ENCODE data around the gene CYS1.

Gene CYS1

DNA sequence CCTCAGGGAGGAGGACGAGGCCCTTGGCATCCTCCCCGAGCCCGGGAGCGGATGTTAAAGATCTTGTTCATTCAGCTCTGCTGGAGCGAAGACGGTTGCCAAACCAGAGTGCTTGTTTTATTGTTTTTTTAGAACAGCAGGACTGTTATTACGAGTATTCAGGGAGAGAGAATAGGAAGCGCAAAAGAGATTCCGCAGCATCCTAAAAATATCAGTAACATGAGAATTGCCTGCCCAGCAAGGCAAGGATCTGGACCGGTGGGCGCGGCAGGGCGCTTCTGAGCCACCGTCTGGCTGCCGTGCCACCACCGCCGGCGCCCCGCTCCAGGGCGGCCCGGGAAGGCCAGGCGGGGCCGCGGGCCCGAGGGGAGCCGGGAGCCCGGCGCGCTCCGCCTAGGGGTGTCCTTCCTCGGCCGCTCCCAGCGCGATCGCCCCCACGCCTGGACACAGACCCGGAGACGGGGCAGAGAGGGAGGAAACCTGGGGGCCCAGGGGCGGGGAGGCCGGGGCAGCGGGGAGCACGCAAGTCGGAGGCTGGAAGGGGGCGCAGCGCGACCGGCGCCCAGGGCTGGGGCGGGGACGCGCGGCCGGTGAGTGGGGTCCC is 843 bp downstream of the CYS1 start:
- CTCF ChIA-PET = interaction anchor here (1.0 to 21.6 kb wide), 9 partner anchors 5 to 358 kb away, joined by 3 to 390 read pairs (median 5); partner anchors contain the start of gene CYS1
- POLR2A ChIA-PET = no interaction called here
- DNase-seq (ENCODE audit: extremely low spot score) = peak; percentile 42
- TF ChIP-seq, protein P1, sequence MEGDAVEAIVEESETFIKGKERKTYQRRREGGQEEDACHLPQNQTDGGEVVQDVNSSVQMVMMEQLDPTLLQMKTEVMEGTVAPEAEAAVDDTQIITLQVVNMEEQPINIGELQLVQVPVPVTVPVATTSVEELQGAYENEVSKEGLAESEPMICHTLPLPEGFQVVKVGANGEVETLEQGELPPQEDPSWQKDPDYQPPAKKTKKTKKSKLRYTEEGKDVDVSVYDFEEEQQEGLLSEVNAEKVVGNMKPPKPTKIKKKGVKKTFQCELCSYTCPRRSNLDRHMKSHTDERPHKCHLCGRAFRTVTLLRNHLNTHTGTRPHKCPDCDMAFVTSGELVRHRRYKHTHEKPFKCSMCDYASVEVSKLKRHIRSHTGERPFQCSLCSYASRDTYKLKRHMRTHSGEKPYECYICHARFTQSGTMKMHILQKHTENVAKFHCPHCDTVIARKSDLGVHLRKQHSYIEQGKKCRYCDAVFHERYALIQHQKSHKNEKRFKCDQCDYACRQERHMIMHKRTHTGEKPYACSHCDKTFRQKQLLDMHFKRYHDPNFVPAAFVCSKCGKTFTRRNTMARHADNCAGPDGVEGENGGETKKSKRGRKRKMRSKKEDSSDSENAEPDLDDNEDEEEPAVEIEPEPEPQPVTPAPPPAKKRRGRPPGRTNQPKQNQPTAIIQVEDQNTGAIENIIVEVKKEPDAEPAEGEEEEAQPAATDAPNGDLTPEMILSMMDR (IDR thresholded peaks at IDR 0.05; ENCODE audit: control extremely low read depth, extremely low read depth, low read depth, missing control alignments) = no peak

DNA sequence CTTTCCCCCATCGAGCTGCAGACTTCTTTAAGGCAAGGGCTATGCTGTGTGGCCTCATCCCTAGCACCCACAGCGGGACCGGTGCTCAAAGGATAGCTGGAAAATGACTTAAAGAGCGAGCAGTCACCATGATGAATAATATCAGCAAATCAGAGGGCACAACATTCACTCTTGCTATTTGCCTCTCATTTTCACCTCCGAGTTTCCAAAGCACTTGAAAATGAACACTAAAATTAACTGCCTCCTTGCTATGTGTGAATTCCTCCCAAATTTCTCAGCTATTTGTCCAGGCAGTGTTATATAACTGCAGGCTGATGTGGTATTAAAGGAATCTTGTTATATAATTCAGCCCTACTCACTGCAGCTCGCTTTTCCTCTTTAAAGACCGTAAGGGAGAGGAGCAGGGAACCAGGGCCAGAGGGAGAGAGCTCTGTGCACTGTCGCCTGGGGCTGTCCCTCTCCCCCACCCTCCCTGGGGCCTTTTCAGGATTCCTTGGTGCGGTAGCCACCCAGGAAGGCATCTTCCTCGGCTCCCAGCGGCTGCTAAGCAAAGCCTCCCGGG is 1.4 kb downstream of the CYS1 start:
- TF ChIP-seq, protein P1 (IDR thresholded peaks at IDR 0.05; ENCODE audit: control extremely low read depth, extremely low read depth, low read depth, missing control alignments) = no peak
- POLR2A ChIA-PET = no interaction called here
- DNase-seq (ENCODE audit: extremely low spot score) = no peak

DNA sequence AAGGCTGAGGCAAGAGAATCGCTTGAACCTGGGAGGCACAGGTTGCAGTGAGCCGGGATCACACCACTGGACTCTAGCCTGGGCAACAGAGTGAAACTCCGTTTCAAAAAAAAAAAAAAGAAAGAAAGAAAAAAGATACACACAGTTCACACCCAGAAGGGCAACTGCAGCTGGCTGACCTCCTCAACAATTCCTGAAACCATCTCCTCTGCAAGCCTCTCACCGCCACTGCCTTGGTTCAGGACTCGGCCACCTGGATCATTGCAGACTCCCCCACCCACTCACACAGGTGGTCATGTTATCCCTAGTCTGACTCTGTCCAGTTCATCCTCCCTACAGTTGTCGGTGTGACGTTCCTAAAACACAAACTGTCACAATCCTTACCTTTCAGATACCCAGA is 2.2 kb downstream of the CYS1 start:
- CTCF ChIA-PET = interaction anchor here (1.0 to 18.7 kb wide), 6 partner anchors 11 to 358 kb away, joined by 3 to 390 read pairs (median 4); partner anchors contain the start of gene CYS1
- TF ChIP-seq, protein P1 (IDR thresholded peaks at IDR 0.05; ENCODE audit: control extremely low read depth, extremely low read depth, low read depth, missing control alignments) = no peak
- no peak for DNase-seq (ENCODE audit: extremely low spot score)
- POLR2A ChIA-PET = no interaction called here

More for the DNA sequence above, 1.4 kb downstream of the CYS1 start:
- CTCF ChIA-PET = interaction anchor here (1.0 to 21.6 kb wide), 9 partner anchors 4 to 359 kb away, joined by 3 to 390 read pairs (median 5); partner anchors contain the start of gene CYS1

DNA sequence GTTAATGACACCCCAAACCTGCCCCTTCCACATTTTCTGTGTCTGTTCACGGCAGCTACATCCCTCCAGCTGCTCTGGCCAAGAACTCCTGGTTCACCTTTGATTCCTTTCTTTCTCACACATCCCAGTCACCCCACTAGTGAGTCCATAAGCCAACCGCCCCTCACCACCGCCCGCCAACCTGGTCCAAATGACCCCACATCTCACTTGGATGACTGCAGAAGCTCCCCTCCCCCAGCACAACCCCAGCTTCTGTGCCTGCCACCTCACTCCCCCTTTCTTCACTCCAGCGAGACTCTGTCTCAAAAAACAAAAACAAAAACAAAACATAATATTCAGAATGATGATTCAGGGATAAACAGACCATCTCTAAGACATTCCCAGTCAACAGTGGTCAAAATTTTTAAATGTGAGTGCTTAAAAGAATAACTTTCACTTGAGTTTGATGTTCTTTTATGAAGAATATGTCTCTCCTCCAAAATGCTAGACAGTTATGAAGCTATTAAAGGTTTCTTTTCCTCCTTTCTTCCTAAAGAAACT is 3.2 kb downstream of the CYS1 start:
- TF ChIP-seq, protein P1 (IDR thresholded peaks at IDR 0.05; ENCODE audit: control extremely low read depth, extremely low read depth, low read depth, missing control alignments) = no peak
- no peak for DNase-seq (ENCODE audit: extremely low spot score)
- POLR2A ChIA-PET = no interaction called here
- CTCF ChIA-PET = interaction anchor here (1.7 to 18.7 kb wide), 5 partner anchors 11 to 359 kb away, joined by 5 to 390 read pairs (median 11); partner anchors contain the start of gene CYS1

DNA sequence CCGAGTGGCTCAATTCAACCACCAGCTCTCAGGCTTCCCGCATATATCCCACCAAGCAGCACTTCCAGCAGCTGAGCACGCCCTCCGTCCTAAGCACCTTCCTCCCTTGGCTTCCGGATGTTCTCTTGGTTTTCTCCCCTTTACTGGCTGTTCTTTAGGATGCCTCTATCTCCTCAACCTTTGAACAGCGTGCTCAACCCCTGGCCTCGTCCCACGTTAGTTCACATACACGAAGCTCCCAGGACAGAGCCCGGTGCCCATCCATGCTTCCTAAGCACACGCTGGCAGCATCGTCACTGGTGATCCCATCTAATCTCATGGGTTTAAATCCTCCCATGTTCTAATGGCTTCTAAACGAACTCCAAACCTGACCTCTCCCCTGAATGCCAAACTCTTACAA is 3.7 kb downstream of the CYS1 start:
- TF ChIP-seq, protein P1 (IDR thresholded peaks at IDR 0.05; ENCODE audit: control extremely low read depth, extremely low read depth, low read depth, missing control alignments) = no peak
- DNase-seq (ENCODE audit: extremely low spot score) = no peak
- CTCF ChIA-PET = interaction anchor here (1.0 to 18.7 kb wide), 6 partner anchors 10 to 360 kb away, joined by 3 to 390 read pairs (median 8); partner anchors contain the start of gene CYS1
- POLR2A ChIA-PET = no interaction called here

DNA sequence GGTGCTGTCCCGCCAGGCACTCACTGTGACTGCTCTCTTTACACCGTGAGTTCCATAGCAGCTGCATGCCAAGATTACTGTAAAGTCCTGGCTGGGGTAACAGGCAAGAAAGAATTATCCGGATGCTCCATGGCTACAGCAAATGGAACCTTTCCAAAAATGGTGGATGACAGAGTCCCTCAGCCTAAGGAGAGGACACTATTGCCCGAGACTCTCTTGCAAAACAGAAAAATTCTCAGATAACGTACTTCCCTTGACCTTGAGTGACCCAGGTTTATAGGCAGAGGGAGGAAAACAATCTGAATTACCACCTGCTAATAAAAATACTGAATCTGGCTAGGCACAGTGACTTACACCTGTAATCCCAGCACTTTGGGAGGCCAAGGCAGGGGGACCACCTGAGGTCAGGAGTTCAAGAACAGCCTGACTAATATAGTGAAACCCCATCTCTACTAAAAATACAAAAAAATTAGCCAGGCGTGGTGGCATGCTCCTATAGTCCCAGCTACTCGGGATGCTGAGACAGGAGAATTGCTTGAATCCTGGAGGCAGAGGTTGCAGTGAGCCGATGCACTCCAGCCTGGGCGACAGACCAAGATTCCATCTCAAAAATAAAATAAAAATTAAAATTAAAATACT is 4.5 kb downstream of the CYS1 start:
- CTCF ChIA-PET = interaction anchor here (0.8 to 18.7 kb wide), 10 partner anchors 9 to 370 kb away, joined by 3 to 390 read pairs (median 7); partner anchors contain the start of genes CYS1 and KLF11
- DNase-seq (ENCODE audit: extremely low spot score) = no peak
- POLR2A ChIA-PET = no interaction called here
- TF ChIP-seq, protein P1 (IDR thresholded peaks at IDR 0.05; ENCODE audit: control extremely low read depth, extremely low read depth, low read depth, missing control alignments) = no peak

All from GM10248 (cell line).